HEK293 (cell line): ENCODE results near the gene C9orf153.
A peak's percentile ranks its signal among the peaks of the same experiment; 100 is the strongest.

Experiments
- GLI2 ChIP-seq: fragments of 450-650 bp; formaldehyde crosslinking; IDR thresholded peaks from 2 replicates; pipeline ENCODE4; 2017; ENCODE audit warnings: missing biosample characterization, missing genetic modification characterization, low read depth, borderline replicate concordance
- GLI4 ChIP-seq: fragments of 450-650 bp; formaldehyde crosslinking; IDR thresholded peaks from 2 replicates; pipeline ENCODE4 v1.5.1; 2016; ENCODE audit warnings: missing biosample characterization, missing genetic modification characterization
- HOXD13 ChIP-seq: sonication (generic); formaldehyde crosslinking; IDR thresholded peaks from 2 replicates; pipeline ENCODE4 v1.8.0; 2022; ENCODE audit warnings: missing genetic modification reagents, borderline replicate concordance
- IKZF3 ChIP-seq: fragments of 450-650 bp; IDR thresholded peaks from 2 replicates; pipeline ENCODE4 v1.5.0; 2018; ENCODE audit warnings: missing biosample characterization, mild to moderate bottlenecking, missing genetic modification characterization, moderate library complexity
- KLF7 ChIP-seq: fragments of 450-650 bp; formaldehyde crosslinking; IDR thresholded peaks from 2 replicates; pipeline ENCODE4 v1.5.1; 2016; ENCODE audit warnings: missing biosample characterization, missing genetic modification characterization, borderline replicate concordance
- PATZ1 ChIP-seq: fragments of 450-650 bp; formaldehyde crosslinking; IDR thresholded peaks from 2 replicates; pipeline ENCODE4 v1.5.1; 2016; ENCODE audit warnings: missing biosample characterization, missing genetic modification characterization
- REST ChIP-seq: fragments of 450-650 bp; formaldehyde crosslinking; IDR thresholded peaks from 2 replicates; pipeline ENCODE4 v1.5.1; 2016; ENCODE audit warnings: missing biosample characterization, missing genetic modification characterization
- SALL2 ChIP-seq: fragments of 450-650 bp; formaldehyde crosslinking; IDR thresholded peaks from 2 replicates; pipeline ENCODE4 v1.5.0; 2017; ENCODE audit warnings: missing biosample characterization, mild to moderate bottlenecking, missing genetic modification characterization, borderline replicate concordance
- SP7 ChIP-seq: fragments of 450-650 bp; formaldehyde crosslinking; IDR thresholded peaks from 2 replicates; pipeline ENCODE4 v1.5.1; 2016; ENCODE audit warnings: missing biosample characterization, missing genetic modification characterization
- TRIM28 ChIP-seq: IDR thresholded peaks from 2 replicates; pipeline ENCODE4 v1.6.1; 2011; ENCODE audit warnings: low read length, control low read depth, borderline replicate concordance
- YY2 ChIP-seq: fragments of 450-650 bp; formaldehyde crosslinking; IDR thresholded peaks from 2 replicates; pipeline ENCODE4 v1.5.1; 2016; ENCODE audit warnings: missing biosample characterization, missing genetic modification characterization
- ZBTB49 ChIP-seq: fragments of 450-650 bp; formaldehyde crosslinking; IDR thresholded peaks from 2 replicates; pipeline ENCODE4 v1.5.1; 2016; ENCODE audit warnings: missing biosample characterization, missing genetic modification characterization, low read depth
- ZFP37 ChIP-seq: fragments of 450-650 bp; formaldehyde crosslinking; IDR thresholded peaks from 2 replicates; pipeline ENCODE4 v1.5.1; 2016; ENCODE audit warnings: missing biosample characterization, missing genetic modification characterization
- ZNF114 ChIP-seq: fragments of 450-650 bp; formaldehyde crosslinking; IDR thresholded peaks from 2 replicates; pipeline ENCODE4 v1.5.0; 2017; ENCODE audit warnings: missing biosample characterization, missing genetic modification characterization
- ZNF146 ChIP-seq: fragments of 450-650 bp; formaldehyde crosslinking; IDR thresholded peaks from 2 replicates; pipeline ENCODE4 v1.5.1; 2016; ENCODE audit warnings: missing biosample characterization, missing genetic modification characterization
- ZNF175 ChIP-seq: fragments of 450-650 bp; formaldehyde crosslinking; IDR thresholded peaks from 2 replicates; pipeline ENCODE4 v1.5.1; 2016; ENCODE audit warnings: missing biosample characterization, missing genetic modification characterization
- ZNF184 ChIP-seq: fragments of 450-650 bp; IDR thresholded peaks from 2 replicates; pipeline ENCODE4 v1.5.1; 2018; ENCODE audit warnings: missing biosample characterization, mild to moderate bottlenecking, missing genetic modification characterization
- ZNF2 ChIP-seq: fragments of 450-650 bp; formaldehyde crosslinking; IDR thresholded peaks from 2 replicates; pipeline ENCODE4 v1.5.1; 2016; ENCODE audit warnings: missing biosample characterization, missing genetic modification characterization
- ZNF202 ChIP-seq: fragments of 450-650 bp; formaldehyde crosslinking; IDR thresholded peaks from 2 replicates; pipeline ENCODE4 v1.5.1; 2016; ENCODE audit warnings: missing biosample characterization, missing genetic modification characterization, borderline replicate concordance
- ZNF354C ChIP-seq: fragments of 450-650 bp; formaldehyde crosslinking; IDR thresholded peaks from 2 replicates; pipeline ENCODE4 v1.5.1; 2016; ENCODE audit warnings: missing biosample characterization, missing genetic modification characterization, low read depth, borderline replicate concordance
- ZNF366 ChIP-seq: fragments of 450-650 bp; formaldehyde crosslinking; conservative IDR thresholded peaks from 2 replicates; pipeline ENCODE4 v1.5.1; 2016; ENCODE audit warnings: missing biosample characterization, missing genetic modification characterization
- ZNF394 ChIP-seq: fragments of 450-650 bp; formaldehyde crosslinking; IDR thresholded peaks from 2 replicates; pipeline ENCODE4 v1.5.1; 2016; ENCODE audit warnings: missing biosample characterization, missing genetic modification characterization, mild to moderate bottlenecking, moderate library complexity, borderline replicate concordance
- ZNF404 ChIP-seq: fragments of 450-650 bp; formaldehyde crosslinking; IDR thresholded peaks from 2 replicates; pipeline ENCODE4 v1.5.1; 2017; ENCODE audit warnings: missing biosample characterization, missing genetic modification characterization
- ZNF513 ChIP-seq: fragments of 450-650 bp; IDR thresholded peaks from 2 replicates; pipeline ENCODE4 v1.5.1; 2018; ENCODE audit warnings: missing biosample characterization, missing genetic modification characterization
- ZNF549 ChIP-seq: fragments of 450-650 bp; IDR thresholded peaks from 2 replicates; pipeline ENCODE4 v1.5.1; 2018; ENCODE audit warnings: missing biosample characterization, missing genetic modification characterization, mild to moderate bottlenecking, inconsistent platforms, moderate library complexity
- ZNF664 ChIP-seq: fragments of 450-650 bp; formaldehyde crosslinking; IDR thresholded peaks from 2 replicates; pipeline ENCODE4 v1.5.1; 2016; ENCODE audit warnings: missing biosample characterization, missing genetic modification characterization
- ZNF701 ChIP-seq: fragments of 450-650 bp; formaldehyde crosslinking; IDR thresholded peaks from 2 replicates; pipeline ENCODE4 v1.5.1; 2016; ENCODE audit warnings: missing biosample characterization, missing genetic modification characterization
- ZNF747 ChIP-seq: fragments of 450-650 bp; formaldehyde crosslinking; IDR thresholded peaks from 2 replicates; pipeline ENCODE4 v1.5.1; 2016; ENCODE audit warnings: missing biosample characterization, missing genetic modification characterization
- ZNF776 ChIP-seq: fragments of 450-650 bp; formaldehyde crosslinking; IDR thresholded peaks from 2 replicates; pipeline ENCODE4 v1.5.0; 2017; ENCODE audit warnings: missing biosample characterization, missing genetic modification characterization, borderline replicate concordance
- ZNF777 ChIP-seq: fragments of 450-650 bp; formaldehyde crosslinking; IDR thresholded peaks from 2 replicates; pipeline ENCODE4 v1.5.1; 2017; ENCODE audit warnings: missing biosample characterization, missing genetic modification characterization, borderline replicate concordance
- ZNF792 ChIP-seq: fragments of 450-650 bp; formaldehyde crosslinking; IDR thresholded peaks from 2 replicates; pipeline ENCODE4 v1.5.1; 2016; ENCODE audit warnings: missing biosample characterization, missing genetic modification characterization
- ZSCAN16 ChIP-seq: fragments of 450-650 bp; formaldehyde crosslinking; IDR thresholded peaks from 2 replicates; pipeline ENCODE4 v1.5.1; 2016; ENCODE audit warnings: missing biosample characterization, missing genetic modification characterization

The C9orf153 gene

GRCh38 chr9:86282979-86283535, 23.6 kb upstream of the C9orf153 start (continued):
- peak; percentile 76; the same call in 1 of the 2 replicates for TF ChIP-seq ZFP37 (tag by site-specific recombination)
- peak; percentile 83 for TF ChIP-seq TRIM28
- no peak for TF ChIP-seq ZBTB49 (tag by site-specific recombination)
- peak; percentile 2; the same call in 1 of the 2 replicates for TF ChIP-seq ZNF777
- TF ChIP-seq ZSCAN16 (tag by site-specific recombination) = no peak; the same call in 1 of the 2 replicates
- TF ChIP-seq REST (tag by site-specific recombination) = peak; percentile 74
- TF ChIP-seq ZNF366 (tag by site-specific recombination) = peak; percentile 34; the same call in 1 of the 2 replicates
- TF ChIP-seq YY2 = 0 out of 2 replicates have a peak, but pooled peaks have one; percentile 49
- TF ChIP-seq GLI4 (tag by site-specific recombination) = no peak
- no peak for TF ChIP-seq ZNF202 (tag by site-specific recombination)
- TF ChIP-seq ZNF549 = no peak
- no peak for TF ChIP-seq ZNF404 (tag by site-specific recombination)
- peak; percentile 19; the same call in 1 of the 2 replicates for TF ChIP-seq PATZ1 (tag by site-specific recombination)
- TF ChIP-seq ZNF792 (tag by site-specific recombination) = no peak
- TF ChIP-seq ZNF513 (tag by site-specific recombination) = no peak
- no peak for TF ChIP-seq ZNF664
- 0 out of 2 replicates have a peak, but pooled peaks have one; percentile 1 for TF ChIP-seq ZNF2 (tag by site-specific recombination)
- TF ChIP-seq ZNF394 = no peak
- TF ChIP-seq ZNF184 (tag by site-specific recombination) = no peak; the same call in 1 of the 2 replicates
- TF ChIP-seq ZNF747 (tag by site-specific recombination) = no peak
- TF ChIP-seq GLI2 (tag by site-specific recombination) = no peak
- TF ChIP-seq SALL2 (tag by site-specific recombination) = no peak
- TF ChIP-seq ZNF776 = no peak
- no peak for TF ChIP-seq ZNF701 (tag by site-specific recombination)
- TF ChIP-seq ZNF175 = no peak
- no peak for TF ChIP-seq KLF7 (tag by site-specific recombination)
- no peak for TF ChIP-seq IKZF3 (tag by site-specific recombination)
- TF ChIP-seq SP7 (tag by site-specific recombination) = 0 out of 2 replicates have a peak, but pooled peaks have one; percentile 12
- no peak for TF ChIP-seq ZNF114 (tag by site-specific recombination)
- TF ChIP-seq HOXD13 (CRISPR knock-in tag) = no peak
- no peak for TF ChIP-seq ZNF146 (tag by site-specific recombination)
- no peak for TF ChIP-seq ZNF354C (tag by site-specific recombination)
